Amniotic stem cell (primary cell): Measurements from ENCODE around the gene CCR4.
"Not testable (repeated sequence)": the region's sequence is repeated elsewhere in the genome, so short reads cannot be mapped to it uniquely, and the experiment has no call there.

Experiments used
- DNase-seq: peaks from one replicate; lab custom pipeline; 2025; lab: John Stamatoyannopoulos, UW

CCR4 gene

DNA sequence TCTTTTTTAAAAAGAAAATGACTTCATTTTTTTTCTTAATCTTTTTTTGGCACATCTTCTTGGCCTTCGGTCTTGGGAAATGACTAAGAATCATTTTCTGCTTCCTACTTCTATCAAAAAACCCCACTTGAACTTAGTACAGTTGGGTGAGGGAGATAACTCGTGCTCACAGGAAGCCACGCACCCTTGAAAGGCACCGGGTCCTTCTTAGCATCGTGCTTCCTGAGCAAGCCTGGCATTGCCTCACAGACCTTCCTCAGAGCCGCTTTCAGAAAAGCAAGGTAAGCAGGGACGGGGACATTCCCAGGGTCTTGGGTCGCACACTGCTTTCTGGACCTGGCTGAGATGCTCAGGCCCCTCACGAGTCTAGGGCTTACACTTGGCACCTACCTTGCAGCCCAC, at the start of gene CCR4:
Gene CCR4, plus strand, starts transcription at position 235 of the 402 bp plus-strand sequence. CDS start 1,779 bp downstream, outside the sequence.
- no peak for DNase-seq

DNA sequence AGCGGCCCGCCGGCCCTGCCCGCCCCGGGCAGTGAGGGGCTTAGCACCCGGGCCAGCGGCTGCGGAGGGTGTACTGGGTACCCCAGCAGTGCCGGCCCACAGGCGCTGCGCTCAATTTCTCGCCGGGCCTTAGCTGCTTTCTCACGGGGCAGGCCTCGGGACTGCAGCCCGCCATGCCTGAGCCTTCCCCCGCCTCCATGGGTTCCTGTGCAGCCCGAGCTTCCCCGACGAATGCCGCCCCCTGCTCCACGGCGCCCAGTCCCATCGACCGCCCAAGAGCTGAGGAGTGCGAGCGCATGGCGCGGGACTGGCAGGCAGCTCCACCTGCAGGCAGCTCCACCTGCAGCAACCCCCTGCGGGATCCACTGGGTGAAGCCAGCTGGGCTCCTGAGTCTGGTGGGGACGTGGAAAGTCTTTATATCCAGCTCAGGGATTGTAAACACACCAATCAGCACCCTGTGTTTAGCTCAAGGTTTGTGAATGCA, 48.5 kb upstream of the CCR4 start:
- not testable (repeated sequence) for DNase-seq

DNA sequence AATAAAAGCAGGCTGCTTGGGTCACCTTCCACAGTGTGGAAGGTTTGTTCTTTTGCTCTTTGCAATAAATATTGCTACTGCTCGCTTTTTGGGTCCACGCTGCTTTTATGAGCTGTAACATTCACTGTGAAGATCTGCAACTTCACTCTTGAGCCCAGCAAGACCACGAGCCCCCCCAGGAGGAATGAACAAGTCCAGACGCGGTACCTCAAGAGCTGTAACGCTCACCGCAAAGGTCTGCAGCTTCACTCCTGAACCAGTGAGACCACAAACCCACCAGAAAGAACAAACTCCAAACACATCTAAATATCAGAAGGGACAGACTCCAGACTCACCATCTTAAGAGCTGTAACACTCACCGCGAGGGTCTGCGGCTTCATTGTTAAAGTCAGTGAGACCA, 47.5 kb upstream of the CCR4 start:
- DNase-seq: no peak

DNA sequence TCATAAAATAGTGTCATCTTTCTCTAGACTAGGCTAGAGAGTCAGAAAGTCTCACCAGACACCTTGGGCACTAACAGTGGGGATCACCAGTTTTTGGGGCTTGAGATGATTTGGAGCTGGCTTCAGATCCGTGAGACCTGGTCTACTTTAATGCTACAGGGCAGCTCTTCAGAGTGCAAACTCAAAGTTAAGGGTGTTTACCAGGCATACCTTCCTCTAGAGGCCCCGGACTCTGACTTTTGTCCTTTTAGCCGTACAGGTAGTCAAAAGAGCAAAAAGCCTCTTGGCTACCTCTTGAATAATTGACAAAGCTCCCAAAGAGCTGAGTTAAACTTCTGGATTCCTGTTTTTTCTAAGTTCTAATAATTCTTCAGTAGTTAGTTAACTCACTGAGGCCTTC, 41.4 kb upstream of the CCR4 start:
- no peak for DNase-seq

DNA sequence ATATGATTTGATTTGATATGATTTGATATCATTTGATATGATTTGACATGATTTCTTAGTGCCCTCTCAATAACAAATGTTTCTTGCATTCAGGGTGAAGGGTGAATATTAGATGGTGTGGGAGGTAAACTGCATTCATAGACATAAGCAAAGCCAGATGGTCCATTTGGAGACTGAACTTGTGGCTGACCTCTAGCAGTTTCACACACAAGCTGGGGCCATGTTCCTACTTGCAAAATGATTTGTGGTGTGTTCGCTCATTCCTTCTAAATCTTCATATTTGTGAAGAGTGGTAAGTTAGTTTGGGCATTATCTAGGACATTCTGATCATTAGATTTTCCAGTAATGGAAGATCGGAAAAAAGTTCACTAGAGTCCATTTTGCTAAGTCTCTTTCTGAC, 40.5 kb upstream of the CCR4 start:
- DNase-seq: no peak

DNA sequence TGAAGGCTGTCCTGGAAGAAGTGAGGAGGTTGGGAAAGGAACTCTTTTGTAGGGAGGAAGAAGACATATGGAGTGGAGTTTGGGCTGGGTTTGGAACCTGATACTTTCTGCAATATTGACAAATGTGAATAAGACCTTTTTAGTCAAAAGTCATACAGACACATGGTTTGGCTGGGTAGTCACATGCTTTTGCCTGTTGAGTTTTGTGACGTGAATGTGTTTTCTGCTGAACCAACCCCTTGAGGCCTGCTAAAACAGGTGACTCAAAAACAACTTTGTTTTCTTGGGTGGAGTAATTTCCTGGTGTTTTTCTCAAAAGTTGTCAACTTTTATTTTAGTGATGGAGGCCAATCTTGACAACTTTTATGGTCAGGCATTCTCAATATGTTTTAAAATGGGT, 39.4 kb upstream of the CCR4 start:
- no peak for DNase-seq

DNA sequence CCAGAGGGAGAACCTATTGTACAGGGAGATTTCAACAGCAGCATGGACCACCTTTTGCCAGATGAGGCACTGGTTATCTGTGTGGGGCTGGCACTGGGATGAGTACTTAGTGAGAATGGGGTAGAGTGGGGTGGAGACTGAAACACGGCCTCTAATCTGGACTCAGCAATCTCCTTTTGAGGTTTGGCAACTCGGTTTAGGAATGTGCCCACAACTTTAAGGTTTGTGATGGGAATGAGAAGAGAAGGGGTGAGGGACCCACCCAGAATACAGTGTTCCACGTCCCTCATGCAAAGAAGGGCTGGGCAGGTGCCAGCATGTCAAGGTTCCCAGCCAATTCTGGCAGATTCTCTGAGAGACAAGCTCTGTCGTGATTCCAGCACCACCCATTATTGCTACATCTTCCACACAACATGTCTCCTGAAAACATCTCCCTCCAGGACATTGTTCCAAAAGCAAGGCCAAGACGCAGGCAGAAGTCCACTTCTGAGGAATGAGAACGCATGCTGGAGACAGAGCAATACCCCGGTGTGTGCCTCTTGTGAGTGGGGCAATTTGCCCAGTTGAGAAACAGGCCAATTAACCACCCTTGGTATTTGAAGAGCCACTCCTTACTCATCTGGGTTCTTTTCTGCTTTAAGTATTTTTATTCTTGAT, 37.5 kb upstream of the CCR4 start:
- no peak for DNase-seq

DNA sequence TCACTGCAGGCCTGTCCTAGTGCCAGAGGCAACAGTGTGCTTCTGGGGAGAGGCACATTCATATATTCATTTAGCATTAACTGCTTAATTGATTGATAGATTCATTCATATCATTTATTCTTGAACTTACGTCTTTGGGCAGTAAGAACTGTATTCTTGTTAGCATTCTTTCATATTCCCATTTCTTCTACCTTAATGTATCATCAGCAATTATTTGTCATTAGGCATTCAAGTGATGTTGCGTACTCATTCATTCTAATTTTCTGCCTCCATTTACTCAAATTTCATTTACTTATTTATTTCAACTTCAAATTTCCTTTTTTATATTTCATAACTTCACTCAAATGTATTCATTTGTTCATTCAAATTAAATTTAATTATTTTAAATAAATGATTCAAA, 31.5 kb upstream of the CCR4 start:
- no peak for DNase-seq

DNA sequence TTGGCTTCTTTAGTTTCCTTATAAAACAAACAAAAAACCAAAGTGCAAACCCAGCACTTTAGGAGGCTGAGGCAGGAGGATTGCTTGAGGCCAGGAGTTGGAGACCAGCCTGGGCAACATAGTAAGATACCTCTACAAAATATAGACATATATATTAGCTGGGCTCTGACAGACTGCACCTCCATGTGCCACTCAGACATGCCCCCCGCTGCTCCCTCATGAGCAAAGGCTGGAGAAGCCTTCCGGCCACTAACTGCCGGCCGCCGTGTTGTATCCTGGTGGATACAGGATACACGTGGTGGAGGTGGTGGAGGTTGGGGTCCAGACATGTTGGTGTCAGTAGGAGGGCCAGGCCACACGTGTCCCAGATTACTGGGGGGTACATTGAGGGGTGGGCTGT, 29.4 kb upstream of the CCR4 start:
- no peak for DNase-seq

DNA sequence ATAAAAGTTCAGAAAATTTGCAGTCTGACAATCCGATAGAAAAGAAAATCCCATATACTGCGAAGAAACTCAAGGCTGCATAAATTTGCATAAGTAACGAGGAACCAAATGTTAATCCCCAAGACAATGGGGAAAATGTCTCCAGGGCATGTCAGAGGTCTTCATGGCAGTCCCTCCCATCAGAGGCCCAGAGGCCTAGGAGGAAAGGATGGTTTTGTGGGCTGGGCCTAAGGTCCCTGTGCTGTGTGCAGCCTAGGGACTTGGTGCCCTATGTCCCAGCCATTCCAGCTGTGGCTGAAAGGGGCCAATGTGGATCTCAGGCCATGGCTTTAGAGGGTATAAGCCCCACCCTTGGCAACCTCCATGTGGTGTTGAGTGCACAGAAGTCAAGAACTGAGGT, 21.3 kb upstream of the CCR4 start:
- no peak for DNase-seq

DNA sequence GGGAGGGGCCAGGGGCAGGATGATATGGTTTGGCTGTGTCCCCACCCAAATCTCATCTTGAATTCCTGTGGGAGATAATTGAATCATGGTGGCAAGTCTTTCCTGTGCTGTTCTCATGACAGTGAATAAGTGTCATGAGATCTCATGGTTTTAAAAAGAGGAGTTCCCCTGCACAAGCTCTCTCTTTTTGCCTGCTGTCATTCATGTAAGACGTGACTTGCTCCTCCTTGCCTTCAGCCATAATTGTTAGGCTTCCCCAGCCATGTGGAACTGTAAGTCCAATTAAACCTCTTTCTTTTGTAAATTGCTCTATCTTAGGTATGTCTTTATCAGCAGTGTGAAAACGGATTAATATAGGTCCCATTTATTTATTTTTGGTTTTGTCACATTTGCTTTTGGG, 20.2 kb upstream of the CCR4 start:
- not testable (repeated sequence) for DNase-seq

DNA sequence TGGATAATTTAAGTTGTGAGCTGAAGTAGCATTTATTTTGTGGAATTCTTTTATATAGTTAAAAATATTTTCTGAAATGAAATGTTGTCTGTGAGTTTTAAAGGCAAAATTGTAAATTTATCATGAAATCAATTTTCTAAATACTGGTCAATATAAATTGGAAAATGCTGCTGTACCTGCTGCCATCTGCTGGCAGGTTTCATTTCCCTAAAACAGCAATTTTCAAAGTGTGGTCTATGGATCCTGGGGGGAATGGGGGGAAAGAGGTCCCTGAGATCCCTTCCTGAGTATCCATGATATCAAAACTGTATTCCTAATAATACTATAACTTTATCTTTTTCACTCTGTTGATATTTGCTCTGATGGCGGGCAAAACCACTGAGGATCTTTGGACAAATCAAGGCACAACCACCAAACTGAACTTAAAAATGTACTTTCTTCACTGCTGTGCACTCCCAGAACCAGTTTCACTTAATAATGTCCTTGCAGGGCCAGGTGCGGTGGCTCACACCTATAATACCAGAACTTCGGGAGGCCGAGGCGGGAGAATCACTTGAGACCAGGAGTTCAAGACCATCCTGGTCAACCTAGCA, 17.2 kb upstream of the CCR4 start:
- no peak for DNase-seq

DNA sequence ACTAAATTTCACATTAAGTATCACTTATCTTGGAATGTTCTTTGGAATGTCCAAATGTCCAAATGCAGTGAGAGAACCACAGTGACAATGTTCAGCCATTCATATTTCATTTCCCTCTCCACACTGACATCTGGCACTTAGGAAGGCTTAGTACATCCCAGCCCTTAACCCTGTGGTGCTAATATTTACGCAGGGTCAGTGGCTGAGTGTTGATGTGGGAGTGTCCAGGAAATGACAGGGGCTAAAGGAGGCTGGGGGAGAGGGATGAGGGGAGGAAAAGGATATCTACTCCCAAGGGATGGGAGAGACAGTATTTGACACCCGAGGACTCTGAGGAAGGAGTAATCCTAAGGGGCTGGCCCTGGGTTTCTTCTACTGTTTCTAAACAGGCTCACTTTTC, 14.1 kb upstream of the CCR4 start:
- no peak for DNase-seq

DNA sequence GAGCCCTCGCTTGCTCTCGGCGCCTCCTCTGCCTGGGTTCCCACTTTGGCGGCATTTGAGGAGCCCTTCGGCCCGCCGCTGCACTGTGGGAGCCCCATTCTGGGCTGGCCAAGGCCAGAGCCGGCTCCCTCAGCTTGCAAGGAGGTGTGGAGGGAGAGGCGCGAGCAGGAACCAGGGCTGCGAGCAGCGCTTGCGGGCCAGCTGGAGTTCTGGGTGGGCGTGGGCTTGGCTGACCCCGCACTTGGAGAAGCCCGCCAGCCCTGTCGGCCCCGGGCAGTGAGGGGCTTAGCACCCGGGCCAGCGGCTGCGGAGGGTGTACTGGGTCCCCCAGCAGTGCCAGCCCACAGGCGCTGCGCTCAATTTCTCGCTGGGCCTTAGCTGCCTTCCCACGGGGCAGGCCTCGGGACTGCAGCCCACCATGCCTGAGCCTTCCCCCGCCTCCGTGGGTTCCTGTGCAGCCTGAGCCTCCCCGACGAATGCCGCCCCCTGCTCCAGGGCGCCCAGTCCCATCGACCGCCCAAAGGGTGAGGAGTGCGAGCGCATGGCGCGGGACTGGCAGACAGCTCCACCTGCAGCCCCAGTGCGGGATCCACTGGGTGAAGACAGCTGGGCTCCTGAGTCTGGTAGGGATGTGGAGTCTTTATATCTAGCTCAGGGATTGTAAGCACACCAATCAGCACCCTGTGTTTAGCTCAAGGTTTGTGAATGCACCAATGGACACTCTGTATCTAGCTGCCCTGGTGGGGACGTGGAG, 11.7 kb upstream of the CCR4 start:
- not testable (repeated sequence) for DNase-seq

DNA sequence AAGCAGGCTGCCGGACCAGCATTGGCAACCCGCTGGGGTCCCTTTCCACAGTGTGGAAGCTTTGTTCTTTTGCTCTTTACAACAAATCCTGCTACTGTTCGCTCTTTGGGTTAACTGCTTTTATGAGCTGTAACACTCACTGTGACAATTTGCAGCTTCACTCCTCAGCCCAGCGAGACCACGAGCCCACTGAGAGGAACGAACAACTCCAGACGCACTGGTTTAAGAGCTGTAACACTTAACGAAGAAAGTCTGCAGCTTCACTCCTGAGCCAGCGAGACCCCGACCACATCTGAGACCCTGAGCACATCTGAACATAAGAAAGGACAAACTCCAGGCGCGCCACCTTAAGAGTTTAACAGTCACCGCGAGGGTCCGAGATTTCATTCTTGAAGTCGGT, 10.7 kb upstream of the CCR4 start:
- no peak for DNase-seq

DNA sequence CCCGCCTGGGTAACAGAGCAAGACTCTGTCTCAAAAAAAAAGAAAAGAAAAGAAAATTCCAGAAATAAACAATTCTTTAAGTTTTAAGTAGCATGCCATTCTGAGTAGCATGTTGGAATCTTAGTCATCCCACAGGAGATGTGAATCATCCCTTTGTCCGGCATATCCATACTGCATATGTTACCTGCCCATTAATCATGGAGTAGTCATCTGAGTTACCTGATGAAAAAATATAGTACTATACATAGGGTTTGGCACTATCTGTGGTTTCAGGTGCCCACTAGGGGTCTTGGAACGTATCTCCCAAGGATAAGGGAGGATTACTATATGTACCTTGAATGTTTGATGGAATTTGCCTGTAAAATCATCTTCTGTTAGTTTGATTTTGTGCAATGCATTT, 6.3 kb upstream of the CCR4 start:
- no peak for DNase-seq

DNA sequence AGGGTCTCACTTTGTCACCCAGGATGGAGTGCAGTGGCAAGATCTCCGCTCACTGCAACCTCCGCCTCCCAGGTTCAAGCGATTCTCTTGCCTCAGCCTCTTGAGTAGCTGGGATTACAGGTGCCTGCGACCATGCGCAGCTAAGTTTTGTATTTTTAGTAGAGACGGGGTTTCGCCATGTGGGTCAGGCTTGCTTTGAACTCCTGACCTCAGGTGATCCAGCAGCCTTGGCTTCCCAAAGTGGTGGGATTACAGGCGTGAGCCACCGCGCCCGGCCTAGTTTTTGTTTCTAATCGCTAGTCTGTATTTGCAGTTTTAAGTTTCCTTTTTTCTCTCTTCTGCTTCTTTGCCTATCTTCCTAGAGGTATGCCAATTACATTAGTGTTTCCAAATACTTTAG, 5.8 kb upstream of the CCR4 start:
- not testable (repeated sequence) for DNase-seq

DNA sequence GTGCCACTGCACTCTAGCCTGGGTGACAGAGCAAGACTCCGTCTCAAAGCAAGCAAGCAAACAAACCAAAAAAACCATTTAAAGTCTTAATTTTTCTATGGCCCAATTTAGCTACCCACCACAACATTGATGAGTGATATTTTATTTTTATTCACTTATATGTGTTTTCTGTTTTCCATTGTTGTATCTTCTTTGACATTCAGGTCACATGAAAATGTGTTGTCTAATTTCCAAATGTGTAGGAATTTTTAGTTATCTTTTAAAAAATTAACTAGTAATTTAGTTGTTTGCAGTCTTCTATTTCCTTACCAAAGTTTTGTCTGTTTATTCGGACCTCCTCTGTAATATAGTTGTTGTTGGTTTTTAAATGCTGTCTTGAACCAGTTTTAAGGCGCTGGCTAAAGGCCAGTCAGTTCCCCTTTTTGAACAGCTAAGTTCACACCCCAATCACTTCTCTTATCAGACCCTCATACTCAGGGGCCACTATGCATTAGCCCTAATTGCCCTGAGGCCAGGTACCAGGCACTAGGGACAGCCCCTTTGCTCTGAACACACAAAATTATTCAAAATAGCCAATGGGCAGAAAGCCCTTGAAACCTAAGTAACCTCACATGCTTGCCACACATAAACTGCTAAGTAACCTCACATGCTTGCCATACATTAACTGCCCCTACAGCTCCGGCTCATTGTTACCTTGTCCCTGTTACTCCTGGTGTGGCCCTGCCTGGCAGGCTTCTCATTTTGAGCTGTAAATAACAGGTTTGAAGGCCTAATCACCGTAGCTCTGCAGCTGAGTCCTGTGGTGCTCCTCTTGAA, 4.3 kb upstream of the CCR4 start:
- DNase-seq: no peak

DNA sequence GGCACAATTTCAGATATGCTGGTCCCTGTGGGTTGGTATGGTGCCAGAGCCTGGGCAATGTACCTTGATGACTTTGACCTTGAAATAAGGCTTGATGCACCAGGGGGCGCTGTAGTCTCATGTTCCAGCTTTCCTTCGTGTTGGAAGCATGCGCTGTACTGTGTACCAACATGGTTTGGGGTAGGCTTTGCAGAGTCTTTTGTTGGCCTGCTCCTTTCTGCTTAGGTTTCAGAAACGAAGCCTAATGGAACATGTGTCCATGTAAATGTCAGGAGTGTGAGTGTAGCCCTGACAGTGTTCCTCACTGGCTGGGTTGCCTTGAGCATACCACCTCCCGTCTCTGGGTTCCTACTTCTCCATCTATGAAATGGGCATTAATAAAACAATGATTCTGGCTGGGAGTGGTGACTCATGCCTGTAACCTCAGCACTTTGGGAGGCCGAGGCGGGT, 3.6 kb upstream of the CCR4 start:
- no peak for DNase-seq

DNA sequence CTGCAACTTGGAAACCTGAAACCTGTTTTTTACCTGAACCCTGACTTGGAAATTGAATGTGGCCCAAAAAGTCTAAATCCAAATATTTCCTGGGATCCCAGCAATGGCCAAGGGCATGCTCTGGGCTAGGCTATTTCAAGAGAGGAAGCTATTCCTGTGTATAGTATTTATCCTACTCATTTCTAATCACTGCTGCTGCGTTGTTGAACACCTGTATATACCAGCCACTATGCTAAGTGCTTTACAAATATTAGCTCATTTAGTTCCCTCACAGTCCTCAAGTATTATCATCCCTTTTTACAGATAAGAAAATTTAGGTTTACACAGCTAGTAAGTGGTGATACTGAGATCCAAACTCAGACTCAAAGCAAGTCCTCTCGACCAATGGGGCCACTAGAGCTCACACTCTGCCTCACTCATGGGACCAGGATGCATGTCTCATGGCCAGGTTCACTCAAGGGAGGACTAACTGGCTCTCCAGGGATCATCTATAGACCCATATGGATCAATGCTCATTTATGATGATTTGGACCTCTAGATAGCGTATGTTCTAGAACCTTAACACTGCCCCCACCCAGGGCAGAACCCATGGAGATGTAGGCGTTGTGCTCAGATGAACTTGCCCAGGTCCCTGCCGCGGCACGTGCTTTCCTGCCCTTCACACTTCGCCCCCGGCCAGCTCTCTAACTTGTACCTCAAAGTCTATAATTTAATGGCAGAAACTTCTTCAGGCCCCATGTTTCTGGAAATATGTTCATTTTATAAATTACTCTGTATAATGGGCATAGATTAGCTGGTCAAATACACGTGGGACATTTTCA, 2.6 kb upstream of the CCR4 start:
- no peak for DNase-seq

DNA sequence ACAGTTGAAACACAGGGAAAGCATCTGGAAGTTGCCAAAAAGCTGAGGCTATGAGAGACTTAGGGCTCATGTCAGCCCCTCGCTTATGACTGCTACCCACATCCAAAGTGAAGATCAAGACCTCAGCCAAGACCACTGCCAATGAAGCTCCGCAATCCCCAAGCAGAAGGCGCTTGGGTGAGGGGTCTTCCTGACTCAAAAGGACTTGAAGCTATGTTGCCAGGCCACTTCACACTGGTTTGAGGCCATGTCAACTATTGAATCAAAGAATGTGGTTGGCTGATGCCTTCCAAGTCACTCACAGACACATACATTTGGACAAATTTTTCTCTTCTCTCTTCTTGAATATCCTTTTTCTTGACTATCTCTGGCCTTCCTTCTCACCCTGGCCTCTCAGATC, 928 bp upstream of the CCR4 start:
- DNase-seq: no peak
